Vagina (tissue), 2 donors: ENCODE measurements around the gene CTAGE6. TPM values are rescaled to one million over a fixed set of nuclear protein-coding genes. Genes with fewer than 3 reads are reported as not detected.
"Not testable (repeated sequence)": the region's sequence is repeated elsewhere in the genome, so short reads cannot be mapped to it uniquely, and the experiment has no call there.

Experiments used
- DNase-seq, 2 donors: peaks; one replicate each; pipeline ENCODE4 v3.0.0-alpha.2; 2017; ENCODE audit errors: extremely low spot score in 2 of 2
- H3K27ac ChIP-seq: fragments of 200-600 bp; sonication (generic); one replicate; pipeline ENCODE4 v1.5.1; 2019
- H3K27me3 ChIP-seq: fragments of 200-600 bp; sonication (generic); one replicate; pipeline ENCODE4 v1.5.1; 2019
- H3K36me3 ChIP-seq, 2 donors: fragments of 200-600 bp; sonication (generic); one replicate each; pipeline ENCODE4 v1.5.1; 2017 to 2019
- H3K4me1 ChIP-seq: fragments of 200-600 bp; sonication (generic); one replicate; pipeline ENCODE4 v1.5.1; 2019
- H3K4me3 ChIP-seq, 2 donors: fragments of 200-600 bp; sonication (generic); 1 replicate in 1 of 2; 2 replicates in 1 of 2; pipeline ENCODE4 v1.5.1; 2016 to 2019
- H3K9me3 ChIP-seq: fragments of 200-600 bp; sonication (generic); one replicate; pipeline ENCODE4 v1.5.1; 2019
- intact Hi-C: fragments of 100-400 bp; cut with DNase I; formaldehyde crosslinking; loops from one replicate; pipeline ENCODE4 v1.15.1; 2023
- total RNA-seq: library from RNA; depleted of rRNA; stranded (reverse); fragments of >200 nt; gene quantifications from one replicate; pipeline ENCODE4 v1.2.3, GENCODE V29; 2016

Gene CTAGE6, protein sequence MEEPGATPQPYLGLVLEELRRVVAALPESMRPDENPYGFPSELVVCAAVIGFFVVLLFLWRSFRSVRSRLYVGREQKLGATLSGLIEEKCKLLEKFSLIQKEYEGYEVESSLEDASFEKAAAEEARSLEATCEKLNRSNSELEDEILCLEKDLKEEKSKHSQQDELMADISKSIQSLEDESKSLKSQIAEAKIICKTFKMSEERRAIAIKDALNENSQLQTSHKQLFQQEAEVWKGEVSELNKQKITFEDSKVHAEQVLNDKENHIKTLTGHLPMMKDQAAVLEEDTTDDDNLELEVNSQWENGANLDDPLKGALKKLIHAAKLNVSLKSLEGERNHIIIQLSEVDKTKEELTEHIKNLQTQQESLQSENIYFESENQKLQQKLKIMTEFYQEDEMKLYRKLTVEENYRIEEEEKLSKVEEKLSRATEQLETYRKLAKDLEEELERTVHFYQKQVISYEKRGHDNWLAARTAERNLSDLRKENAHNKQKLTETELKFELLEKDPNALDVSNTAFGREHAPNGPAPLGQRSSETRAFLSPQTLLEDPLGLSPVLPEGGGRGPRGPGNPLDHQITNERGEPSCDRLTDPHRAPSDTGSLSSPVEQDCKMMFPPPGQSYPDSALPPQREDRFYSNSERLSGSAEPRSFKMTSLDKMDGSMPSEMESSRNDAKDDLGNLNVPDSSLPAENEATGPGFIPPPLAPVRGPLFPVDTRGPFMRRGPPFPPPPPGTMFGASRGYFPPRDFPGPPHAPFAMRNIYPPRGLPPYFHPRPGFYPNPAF
- 1.7 TPM for total RNA-seq

DNA sequence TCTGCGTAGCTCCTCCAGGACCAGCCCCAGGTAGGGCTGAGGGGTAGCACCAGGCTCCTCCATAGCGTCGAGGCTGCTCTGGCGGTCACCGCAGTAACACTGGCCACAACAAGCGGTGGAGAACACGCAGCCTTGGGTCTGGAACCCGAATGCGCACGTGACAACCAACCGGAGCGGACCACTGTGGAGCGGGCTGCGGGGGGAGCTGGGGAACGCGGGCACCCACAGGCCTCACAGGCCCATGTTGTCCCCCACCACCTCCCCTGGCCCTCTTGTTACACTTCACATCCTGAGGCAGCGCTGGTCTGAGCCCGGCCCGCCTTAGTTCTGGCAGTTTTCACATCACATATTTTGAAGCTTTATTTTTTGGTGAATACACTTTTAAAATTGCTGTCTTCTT, at the start of gene CTAGE6:
Gene CTAGE6, minus strand, starts transcription at position 101 of the 400 bp plus-strand sequence. Its CDS starts 38 bp downstream, at position 63.
- DNase-seq, H3K9me3 ChIP-seq, H3K27me3 ChIP-seq, H3K27ac ChIP-seq, intact Hi-C loops, H3K36me3 ChIP-seq, H3K4me3 ChIP-seq, H3K4me1 ChIP-seq: not testable (repeated sequence)

DNA sequence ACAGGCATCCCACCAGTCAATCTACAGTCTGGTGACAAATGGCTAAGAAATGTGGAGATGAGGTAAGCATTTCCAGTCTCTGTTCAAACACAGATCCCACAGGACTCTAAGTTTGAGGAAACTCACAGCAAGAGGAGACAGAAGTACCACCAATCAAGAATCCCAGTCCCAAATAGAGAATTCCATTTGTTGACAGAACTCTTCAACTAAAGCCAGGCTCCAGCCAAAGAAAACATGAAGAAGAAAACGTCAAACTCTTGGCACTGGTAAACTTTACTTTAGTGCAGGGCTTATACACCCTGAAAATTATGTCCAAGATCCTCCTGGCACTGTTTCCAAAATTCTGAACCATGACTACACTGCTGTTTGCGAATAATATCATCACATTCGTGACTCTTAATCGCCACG, 49.2 kb upstream of the CTAGE6 start:
- H3K9me3 ChIP-seq, H3K4me1 ChIP-seq, H3K36me3 ChIP-seq, H3K27ac ChIP-seq, DNase-seq, intact Hi-C loops, H3K4me3 ChIP-seq, H3K27me3 ChIP-seq: not testable (repeated sequence)

DNA sequence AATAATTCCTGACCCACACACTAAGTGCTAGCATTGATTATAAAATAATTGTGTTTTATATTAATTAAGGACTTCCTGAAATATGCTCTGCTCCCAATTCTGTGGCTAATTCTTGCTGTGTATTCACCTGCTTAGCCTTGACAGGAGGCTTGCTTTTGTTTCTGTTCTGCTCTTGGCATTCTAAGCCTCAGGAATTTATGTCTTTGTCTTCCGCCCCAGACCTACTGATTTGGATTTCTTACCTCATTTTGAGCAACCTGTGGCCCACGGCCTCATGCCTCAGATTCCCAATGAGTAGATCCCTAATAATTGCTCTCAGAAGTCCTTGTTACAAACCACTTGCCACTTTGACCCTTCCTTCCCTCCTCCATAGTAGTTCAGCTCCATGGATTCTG, 40.4 kb upstream of the CTAGE6 start:
- H3K27ac ChIP-seq, H3K27me3 ChIP-seq, intact Hi-C loops: not testable (repeated sequence)

DNA sequence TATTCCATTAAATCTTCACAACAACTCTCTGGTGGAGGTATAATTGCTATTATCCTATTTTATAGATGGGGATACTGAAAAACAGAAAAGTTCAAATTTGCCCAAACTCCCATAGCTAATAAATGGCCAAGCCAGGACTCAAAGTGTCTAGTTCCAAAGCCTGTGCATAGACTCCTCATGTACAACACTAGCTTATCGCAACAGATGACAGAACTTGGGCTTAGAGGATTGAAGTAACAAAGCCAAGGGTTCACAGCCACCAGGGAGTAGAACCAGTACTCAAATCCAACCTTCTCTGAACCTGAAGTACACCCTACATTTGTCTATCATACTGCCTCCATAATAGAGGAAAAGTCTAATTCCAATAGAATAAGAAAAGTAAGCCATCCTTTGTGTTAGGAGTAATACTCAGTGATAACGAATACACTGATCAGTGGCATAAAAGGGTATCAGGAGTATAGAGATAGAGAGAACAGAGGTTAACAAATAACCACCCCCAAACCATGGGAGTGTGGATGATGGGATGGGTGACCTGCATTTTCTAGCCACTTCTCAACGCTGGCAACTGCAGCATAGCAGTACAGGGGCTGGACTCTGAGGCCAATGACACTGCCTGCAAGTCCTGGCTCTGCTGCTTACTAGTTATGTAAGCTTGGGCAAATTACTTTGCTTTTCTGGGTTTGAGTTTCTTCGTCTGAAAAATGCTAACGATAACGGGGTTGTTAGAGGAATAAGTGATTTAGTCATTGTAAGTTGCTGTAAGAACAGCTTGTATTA, 39.8 kb upstream of the CTAGE6 start:
- H3K27me3 ChIP-seq, H3K27ac ChIP-seq, H3K4me1 ChIP-seq, intact Hi-C loops, H3K36me3 ChIP-seq, H3K4me3 ChIP-seq, H3K9me3 ChIP-seq: not testable (repeated sequence)
- DNase-seq, result peak in 1 of 2 donors; percentile 42

More for the DNA sequence above, 40.4 kb upstream of the CTAGE6 start:
- not testable (repeated sequence) for H3K9me3 ChIP-seq, DNase-seq, H3K4me1 ChIP-seq, H3K4me3 ChIP-seq, H3K36me3 ChIP-seq

DNA sequence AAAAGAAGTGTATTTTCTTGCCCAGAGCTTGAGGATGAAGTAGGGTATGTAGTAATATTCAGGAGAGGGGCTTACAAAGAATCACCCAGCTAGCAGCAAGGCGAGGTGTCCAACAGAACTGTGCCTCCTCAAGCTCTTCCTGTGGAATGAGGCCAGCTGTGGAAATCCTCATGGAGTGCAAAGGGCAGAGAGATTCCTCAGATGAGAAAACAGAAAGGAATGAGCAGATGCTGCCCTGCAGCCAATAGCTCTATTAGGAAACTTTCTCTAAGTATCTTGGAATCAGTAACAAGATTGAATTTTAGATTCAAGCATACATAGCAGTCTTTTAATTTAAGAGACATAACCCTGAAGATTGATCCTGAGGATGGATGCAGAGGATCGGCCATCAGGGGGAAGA, 38.2 kb upstream of the CTAGE6 start:
- H3K9me3 ChIP-seq, intact Hi-C loops, H3K36me3 ChIP-seq, H3K27me3 ChIP-seq, H3K4me1 ChIP-seq, H3K4me3 ChIP-seq, DNase-seq, H3K27ac ChIP-seq: not testable (repeated sequence)

DNA sequence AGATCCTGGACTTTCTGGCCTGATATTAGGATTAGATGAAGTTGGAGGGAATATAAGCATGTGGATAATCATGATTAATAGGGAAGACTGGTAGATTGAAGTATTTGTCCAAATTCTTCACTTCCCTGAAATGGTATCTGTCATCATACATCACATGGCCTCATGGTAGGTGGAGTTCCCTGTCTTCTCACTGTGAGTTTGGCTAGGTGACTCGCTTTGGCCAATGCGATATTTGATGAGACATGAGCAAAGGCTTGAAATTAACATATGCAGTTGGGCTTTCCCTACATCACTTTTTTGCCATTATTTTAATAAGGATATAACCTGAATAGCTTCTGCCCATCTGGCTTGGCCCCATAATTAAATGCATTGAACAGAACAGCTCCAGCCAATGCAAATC, 35.1 kb upstream of the CTAGE6 start:
- H3K27me3 ChIP-seq, intact Hi-C loops, H3K4me1 ChIP-seq, H3K27ac ChIP-seq, H3K4me3 ChIP-seq, H3K36me3 ChIP-seq, H3K9me3 ChIP-seq, DNase-seq: not testable (repeated sequence)

DNA sequence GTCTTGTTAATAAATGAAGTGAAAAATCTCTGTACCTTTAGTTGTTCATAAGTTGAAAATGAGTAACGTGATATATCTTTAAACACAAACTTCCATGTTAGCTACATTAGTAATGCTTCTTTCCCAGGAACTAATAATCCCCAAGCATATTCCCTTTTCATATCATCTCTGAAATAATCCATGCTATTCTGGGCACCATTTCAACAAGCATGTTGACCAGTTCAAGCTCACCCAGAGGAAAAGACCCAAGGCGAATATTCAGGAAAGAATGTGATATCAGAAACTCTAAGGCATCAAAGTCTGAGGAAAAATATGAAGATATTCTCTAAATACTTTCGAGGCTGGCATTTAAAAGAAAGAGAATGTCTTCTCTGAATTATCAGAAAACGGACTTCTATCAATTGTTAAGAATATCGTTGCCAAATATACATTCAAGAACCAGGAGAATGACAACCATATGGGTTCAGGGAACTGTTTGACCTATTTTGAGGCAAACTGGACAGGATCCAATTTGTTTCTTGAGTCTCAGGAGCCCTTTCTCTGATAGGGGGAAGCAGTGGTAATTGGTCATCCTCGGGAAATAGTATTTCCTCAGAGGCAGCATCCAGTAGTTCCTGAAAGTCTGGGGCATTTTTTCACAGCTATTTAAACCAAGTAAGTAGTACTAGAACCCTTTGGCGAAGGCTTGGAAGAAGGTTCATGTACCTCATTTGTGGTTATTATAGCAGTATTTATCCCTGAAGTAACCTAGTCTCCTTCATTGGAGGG, 28.1 kb upstream of the CTAGE6 start:
- H3K4me1 ChIP-seq, intact Hi-C loops, H3K27ac ChIP-seq: not testable (repeated sequence)

DNA sequence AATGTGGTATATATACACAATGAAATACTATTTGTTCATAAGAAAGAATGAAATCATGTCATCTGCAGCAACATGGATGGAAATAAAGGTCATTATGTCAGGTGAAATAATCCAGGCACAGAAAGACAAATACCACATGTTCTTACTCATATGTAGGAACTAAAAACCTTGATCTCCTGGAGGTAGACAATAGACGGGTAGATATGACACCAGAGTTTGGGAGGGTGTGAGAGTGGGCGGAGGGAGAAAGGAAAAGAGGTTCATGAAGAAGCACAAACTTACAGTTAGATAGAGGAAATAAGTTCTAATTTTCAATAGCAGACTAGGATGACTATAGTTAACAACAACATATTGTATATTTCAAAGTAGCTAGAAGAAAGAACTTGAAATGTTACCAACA, 22.1 kb upstream of the CTAGE6 start:
- H3K27ac ChIP-seq, intact Hi-C loops, H3K27me3 ChIP-seq, H3K9me3 ChIP-seq, DNase-seq, H3K36me3 ChIP-seq, H3K4me3 ChIP-seq, H3K4me1 ChIP-seq: not testable (repeated sequence)

More for the DNA sequence above, 28.1 kb upstream of the CTAGE6 start:
- not testable (repeated sequence) for H3K4me3 ChIP-seq, H3K36me3 ChIP-seq, H3K9me3 ChIP-seq, H3K27me3 ChIP-seq, DNase-seq

DNA sequence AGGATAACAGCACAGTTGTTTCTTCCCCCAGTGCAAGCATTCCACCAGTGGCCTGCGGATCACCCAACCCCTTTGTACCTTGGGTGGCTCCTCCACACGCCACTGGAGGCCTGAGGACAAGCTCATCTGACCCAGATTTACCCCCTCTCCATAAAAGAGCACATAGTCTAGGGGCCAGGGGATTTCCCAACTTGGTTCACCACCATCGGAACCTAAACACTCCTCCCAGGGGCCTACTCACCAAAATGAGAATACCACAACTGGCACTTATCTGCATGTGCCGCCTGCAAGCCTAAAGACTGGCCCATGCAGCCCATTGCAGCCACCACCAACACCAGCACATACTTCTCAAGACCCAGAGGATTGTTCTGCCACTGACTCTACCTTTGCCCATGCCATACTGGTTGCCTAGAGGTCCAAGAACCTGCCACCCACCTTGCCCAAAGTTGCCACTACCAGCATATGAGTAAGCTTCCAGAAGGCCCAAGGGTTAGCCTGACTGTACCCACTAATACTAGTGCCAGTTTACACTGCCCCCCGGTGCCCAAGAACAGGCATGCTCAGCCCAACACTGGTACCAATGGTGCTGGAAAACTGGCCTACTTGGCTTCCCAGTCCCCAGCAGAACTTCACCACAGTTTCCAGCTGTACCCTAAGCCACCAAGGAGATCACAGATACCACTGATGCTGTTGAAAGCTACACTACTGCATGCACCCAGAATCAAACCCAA, 15.4 kb upstream of the CTAGE6 start:
- DNase-seq, H3K36me3 ChIP-seq, H3K4me1 ChIP-seq, intact Hi-C loops, H3K27ac ChIP-seq, H3K4me3 ChIP-seq, H3K27me3 ChIP-seq, H3K9me3 ChIP-seq: not testable (repeated sequence)

DNA sequence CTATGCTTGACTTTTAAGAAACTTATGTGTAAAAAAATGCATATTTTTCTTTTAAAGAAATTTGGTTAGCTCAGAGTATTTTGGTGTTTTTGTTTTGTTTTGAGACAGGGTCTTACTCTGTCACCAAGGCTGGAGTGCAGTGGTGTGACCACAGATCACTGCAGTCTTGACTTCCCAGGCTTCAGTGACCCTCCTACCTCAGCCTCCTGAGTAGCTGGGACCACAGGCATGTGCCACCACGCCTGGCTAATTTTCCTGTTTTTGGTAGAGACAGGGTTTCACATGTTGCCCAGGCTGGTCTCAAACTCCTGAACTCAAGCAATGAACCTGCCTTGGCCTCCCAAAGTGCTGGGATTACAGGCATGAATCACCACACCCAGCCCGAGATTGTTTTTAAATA, 10.0 kb upstream of the CTAGE6 start:
- H3K27me3 ChIP-seq, H3K9me3 ChIP-seq, DNase-seq, H3K27ac ChIP-seq, intact Hi-C loops, H3K4me3 ChIP-seq, H3K4me1 ChIP-seq, H3K36me3 ChIP-seq: not testable (repeated sequence)

DNA sequence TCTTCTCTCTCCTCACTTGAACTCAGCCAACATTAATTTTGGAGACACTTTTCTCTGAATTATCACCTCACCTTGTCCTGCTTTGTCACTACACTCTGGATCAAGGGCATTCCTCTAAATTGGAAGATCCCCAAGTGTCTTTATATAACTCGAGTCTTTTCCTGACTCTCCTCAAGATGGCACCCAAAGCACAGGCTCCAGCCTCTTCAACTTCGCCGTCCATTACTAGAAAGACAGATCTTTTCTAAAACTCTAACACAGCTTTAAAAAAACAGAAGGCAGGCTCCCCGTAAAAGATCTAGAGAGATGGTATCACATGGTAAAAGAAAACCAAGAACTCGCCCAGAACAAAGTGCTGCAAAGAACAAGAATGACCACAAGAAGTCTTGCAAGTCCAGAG, 8.2 kb upstream of the CTAGE6 start:
- intact Hi-C loops, H3K36me3 ChIP-seq, H3K4me3 ChIP-seq, H3K9me3 ChIP-seq, H3K4me1 ChIP-seq, DNase-seq, H3K27me3 ChIP-seq, H3K27ac ChIP-seq: not testable (repeated sequence)

DNA sequence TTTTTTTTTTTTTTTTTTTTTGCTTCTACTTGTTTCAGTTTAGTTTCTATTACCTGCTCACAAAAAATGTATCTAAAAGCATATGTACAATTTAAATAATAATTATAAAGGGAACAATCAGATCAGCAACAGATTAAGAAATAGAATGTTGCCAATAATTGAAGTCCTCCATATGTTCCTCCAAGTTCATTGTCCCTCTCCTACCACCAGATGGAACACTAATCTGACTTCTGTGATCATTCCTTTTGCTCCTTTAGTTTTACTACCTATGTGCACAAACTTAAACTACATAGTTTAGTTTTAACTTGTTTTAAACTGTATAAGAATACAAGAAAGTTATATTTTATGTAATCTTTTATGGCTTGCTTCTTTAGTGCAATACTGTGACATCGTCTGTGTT, 5.6 kb upstream of the CTAGE6 start:
- DNase-seq, H3K4me3 ChIP-seq, intact Hi-C loops: not testable (repeated sequence)

More for the DNA sequence above, 5.6 kb upstream of the CTAGE6 start:
- H3K4me1 ChIP-seq, H3K27me3 ChIP-seq, H3K36me3 ChIP-seq, H3K27ac ChIP-seq, H3K9me3 ChIP-seq: not testable (repeated sequence)
